Ascending aorta (tissue), 2 donors: Measurements from ENCODE around the gene SMURF2. TPM values are rescaled to one million over a fixed set of nuclear protein-coding genes. Genes with fewer than 3 reads are reported as not detected.

ENCODE experiments used
- DNase-seq, 2 donors: peaks; one replicate each; pipeline ENCODE4 v3.0.0-alpha.2; 2019; ENCODE audit warnings: low spot score in 2 of 2
- H3K27ac ChIP-seq, 2 donors: fragments of 200-600 bp; sonication (generic); one replicate each; pipeline ENCODE4 v1.5.1; 2016 to 2017; ENCODE audit warnings: mild to moderate bottlenecking in 1 of 2
- H3K27me3 ChIP-seq: fragments of 200-600 bp; sonication (generic); one replicate; pipeline ENCODE4 v1.5.1; 2017
- H3K36me3 ChIP-seq, 2 donors: fragments of 200-600 bp; sonication (generic); one replicate each; pipeline ENCODE4 v1.5.1; 2016
- H3K4me1 ChIP-seq, 2 donors: fragments of 200-600 bp; sonication (generic); one replicate each; pipeline ENCODE4 v1.5.1; 2016 to 2017; ENCODE audit warnings: mild to moderate bottlenecking in 1 of 2
- H3K4me3 ChIP-seq, 2 donors: fragments of 200-600 bp; sonication (generic); one replicate each; pipeline ENCODE4 v1.5.1; 2016 to 2017; ENCODE audit warnings: mild to moderate bottlenecking in 1 of 2
- H3K9me3 ChIP-seq, 2 donors: fragments of 200-600 bp; sonication (generic); one replicate each; pipeline ENCODE4 v1.5.1; 2016
- intact Hi-C: fragments of 100-400 bp; cut with DNase I; formaldehyde crosslinking; loops from one replicate; pipeline ENCODE4 v1.15.1; 2023
- total RNA-seq: library from RNA; depleted of rRNA; stranded (reverse); fragments of >200 nt; gene quantifications from one replicate; pipeline ENCODE4 v1.1.0, GENCODE V29; 2016
- TF ChIP-seq, protein P1 (sequence below), 3 experiments: fragments of 200-600 bp in 2 of 3; fragments of 450-650 bp in 1 of 3; sonication (generic) in 2 of 3; IDR thresholded peaks; one replicate each; pipeline ENCODE4 v1.5.1; 2016 to 2019; ENCODE audit warnings: antibody characterized with exemption in 3 of 3, mild to moderate bottlenecking in 1 of 3, moderate library complexity in 1 of 3

The SMURF2 gene
- total RNA-seq, 1 donor from 2014 or later: 17.6 TPM

DNA sequence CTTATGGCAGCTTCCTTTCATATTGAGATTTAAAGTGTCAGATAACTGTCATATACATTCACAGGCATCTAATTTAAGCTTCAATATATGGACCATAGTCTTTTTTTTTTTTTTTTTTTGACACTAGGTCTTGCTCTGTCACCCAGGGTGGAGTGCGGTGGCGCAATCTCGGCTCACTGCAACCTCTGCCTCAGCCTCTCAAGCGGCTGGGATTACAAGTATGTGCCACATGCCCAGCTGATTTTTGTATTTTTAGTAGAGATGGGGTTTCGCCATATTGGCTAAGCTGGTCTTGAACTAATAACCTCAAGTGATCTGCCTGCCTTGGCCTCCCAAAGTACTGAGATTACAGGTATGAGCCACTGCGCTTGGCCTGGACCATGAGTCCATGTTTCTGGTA lies 141.7 kb downstream of the SMURF2 start:
- H3K4me1 ChIP-seq: no peaks in the 10 kb centered on the region
- TF ChIP-seq, protein P1, sequence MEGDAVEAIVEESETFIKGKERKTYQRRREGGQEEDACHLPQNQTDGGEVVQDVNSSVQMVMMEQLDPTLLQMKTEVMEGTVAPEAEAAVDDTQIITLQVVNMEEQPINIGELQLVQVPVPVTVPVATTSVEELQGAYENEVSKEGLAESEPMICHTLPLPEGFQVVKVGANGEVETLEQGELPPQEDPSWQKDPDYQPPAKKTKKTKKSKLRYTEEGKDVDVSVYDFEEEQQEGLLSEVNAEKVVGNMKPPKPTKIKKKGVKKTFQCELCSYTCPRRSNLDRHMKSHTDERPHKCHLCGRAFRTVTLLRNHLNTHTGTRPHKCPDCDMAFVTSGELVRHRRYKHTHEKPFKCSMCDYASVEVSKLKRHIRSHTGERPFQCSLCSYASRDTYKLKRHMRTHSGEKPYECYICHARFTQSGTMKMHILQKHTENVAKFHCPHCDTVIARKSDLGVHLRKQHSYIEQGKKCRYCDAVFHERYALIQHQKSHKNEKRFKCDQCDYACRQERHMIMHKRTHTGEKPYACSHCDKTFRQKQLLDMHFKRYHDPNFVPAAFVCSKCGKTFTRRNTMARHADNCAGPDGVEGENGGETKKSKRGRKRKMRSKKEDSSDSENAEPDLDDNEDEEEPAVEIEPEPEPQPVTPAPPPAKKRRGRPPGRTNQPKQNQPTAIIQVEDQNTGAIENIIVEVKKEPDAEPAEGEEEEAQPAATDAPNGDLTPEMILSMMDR (IDR thresholded peaks at IDR 0.05): no peak
- H3K36me3 ChIP-seq: peaks cover 65 to 89% of the 10 kb centered on the region in 2 donors
- DNase-seq: no peak
- no peak overlapping the region for H3K27ac ChIP-seq
- H3K27me3 ChIP-seq: no peaks in the 10 kb centered on the region
- H3K9me3 ChIP-seq: no peaks in the 10 kb centered on the region
- intact Hi-C loops: no loop called here
- no peak overlapping the region for H3K4me3 ChIP-seq

DNA sequence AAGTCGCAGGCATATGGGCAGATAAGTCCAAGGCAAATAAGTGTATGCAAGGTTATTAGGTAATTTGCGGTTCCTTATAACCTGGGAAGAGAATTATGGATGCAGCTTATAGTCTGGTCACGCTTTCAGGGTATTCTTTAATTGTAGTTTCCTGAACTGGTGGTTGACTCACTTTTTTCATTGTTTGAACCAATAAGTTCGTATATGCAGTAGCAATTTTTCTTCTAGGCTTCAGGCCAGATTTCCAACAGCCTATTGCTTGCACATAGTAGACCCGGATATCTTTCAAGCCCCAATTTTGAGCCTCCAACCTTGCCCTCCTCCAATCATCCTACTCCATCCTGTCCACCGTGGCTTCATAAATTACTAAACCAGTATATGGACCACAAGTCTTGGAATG lies 142.5 kb downstream of the SMURF2 start:
- Histone ChIP-seq H3K9me3 (no peaks in the 10 kb centered on the region), H3K4me3 (no peak overlapping the region), H3K36me3 (peaks cover 62 to 87% of the 10 kb centered on the region in 2 donors), H3K4me1 (no peaks in the 10 kb centered on the region), H3K27ac (no peak overlapping the region), H3K27me3 (no peaks in the 10 kb centered on the region)
- DNase-seq: no peak
- TF ChIP-seq, protein P1 (IDR thresholded peaks at IDR 0.05): no peak
- intact Hi-C loops: no loop called here

- Histone ChIP-seq H3K9me3 (no peaks in the 10 kb centered on the region), H3K4me1 (no peaks in the 10 kb centered on the region), H3K4me3 (no peak overlapping the region), H3K27ac (no peak overlapping the region), H3K27me3 (no peaks in the 10 kb centered on the region), H3K36me3 (peaks cover 44 to 70% of the 10 kb centered on the region in 2 donors)
- TF ChIP-seq, protein P1 (IDR thresholded peaks at IDR 0.05): no peak
- DNase-seq: no peak
- intact Hi-C loops: no loop called here
Measured at GRCh38 chr17:64515829-64516228, 146.3 kb downstream of the SMURF2 start.

- TF ChIP-seq, protein P1 (IDR thresholded peaks at IDR 0.05): no peak
- no peaks in the 10 kb centered on the region for H3K4me1 ChIP-seq
- intact Hi-C loops: no loop called here
- no peaks in the 10 kb centered on the region for H3K27me3 ChIP-seq
- H3K4me3 ChIP-seq: no peak overlapping the region
- peaks cover 45 to 70% of the 10 kb centered on the region in 2 donors for H3K36me3 ChIP-seq
- no peak overlapping the region for H3K27ac ChIP-seq
- H3K9me3 ChIP-seq: no peaks in the 10 kb centered on the region
- no peak for DNase-seq
Measured at GRCh38 chr17:64515419-64515818, 146.7 kb downstream of the SMURF2 start.

DNA sequence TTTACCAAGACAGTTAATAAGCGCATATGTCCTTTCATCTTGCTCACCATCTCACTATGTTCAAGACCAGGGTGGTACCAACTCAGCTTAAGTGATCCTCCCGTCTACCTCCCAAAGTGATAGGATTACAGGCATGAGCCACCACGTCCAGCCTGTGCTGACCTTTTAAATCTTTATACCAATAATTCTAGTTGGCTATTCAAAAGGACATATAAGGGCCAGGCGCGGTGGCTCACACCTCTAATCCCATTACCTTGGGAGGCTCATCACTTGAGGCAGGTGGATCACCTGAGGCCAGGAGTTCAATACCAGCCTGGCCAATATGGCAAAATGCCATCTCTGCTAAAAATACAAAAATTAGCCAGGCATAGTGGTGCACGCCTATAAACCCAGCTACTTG lies 152.9 kb downstream of the SMURF2 start:
- H3K4me1 ChIP-seq: peaks cover 0 to 21% of the 10 kb centered on the region in 2 donors
- peak overlapping the region in 1 of 2 donors; percentile 12 for H3K4me3 ChIP-seq
- TF ChIP-seq, protein P1 (IDR thresholded peaks at IDR 0.05): no peak
- no peak overlapping the region for H3K27ac ChIP-seq
- peaks cover 26 to 41% of the 10 kb centered on the region in 2 donors for H3K36me3 ChIP-seq
- intact Hi-C loops: loop anchor here (5.0 to 10.0 kb wide), 4 partner anchors 153 to 682 kb away; partner anchors contain the start of genes FTSJ3, PSMC5 and SMURF2
- H3K27me3 ChIP-seq: no peaks in the 10 kb centered on the region
- DNase-seq: no peak
- no peaks in the 10 kb centered on the region for H3K9me3 ChIP-seq

DNA sequence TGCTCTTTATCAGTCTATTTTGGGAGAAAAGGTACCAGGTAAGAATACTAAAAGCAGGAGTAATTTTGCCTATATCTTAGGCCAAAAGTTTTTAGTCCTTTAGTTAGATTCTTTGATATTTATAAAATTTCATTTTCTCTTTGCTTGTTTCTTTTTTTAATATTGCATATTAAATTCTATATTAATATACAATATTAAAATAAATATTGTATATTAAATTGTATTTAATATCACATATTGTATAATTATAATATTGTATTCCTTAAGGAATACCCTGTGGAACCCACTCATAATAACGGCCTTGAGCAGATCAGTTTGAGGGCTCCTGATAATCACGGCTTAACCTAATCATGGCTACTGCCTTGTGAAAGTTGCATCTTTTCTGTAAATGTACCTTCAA lies 153.4 kb downstream of the SMURF2 start:
- Histone ChIP-seq H3K4me3 (peak overlapping the region in 1 of 2 donors; percentile 91), H3K36me3 (peaks cover 31 to 45% of the 10 kb centered on the region in 2 donors), H3K4me1 (peaks cover 3 to 24% of the 10 kb centered on the region in 2 donors), H3K27ac (no peak overlapping the region), H3K9me3 (no peaks in the 10 kb centered on the region), H3K27me3 (no peaks in the 10 kb centered on the region)
- TF ChIP-seq, protein P1 (IDR thresholded peaks at IDR 0.05): no peak
- no peak for DNase-seq
- intact Hi-C loops: loop anchor here (5.0 to 10.0 kb wide), 4 partner anchors 154 to 681 kb away; partner anchors contain the start of genes FTSJ3, PSMC5 and SMURF2
